T-helper 1 cell (primary cell): ENCODE measurements around the gene IRX6.

ENCODE experiments used
- DNase-seq, 5 donors: peaks; one replicate each; pipeline ENCODE4 v3.0.0-alpha.2; 2012 to 2020

Gene IRX6

GRCh38 chr16:55324285-55325079 lies 479 bp downstream of the IRX6 start:
- DNase-seq, result no peak

GRCh38 chr16:55325080-55325447 lies 1.1 kb downstream of the IRX6 start:
- no peak for DNase-seq

DNA sequence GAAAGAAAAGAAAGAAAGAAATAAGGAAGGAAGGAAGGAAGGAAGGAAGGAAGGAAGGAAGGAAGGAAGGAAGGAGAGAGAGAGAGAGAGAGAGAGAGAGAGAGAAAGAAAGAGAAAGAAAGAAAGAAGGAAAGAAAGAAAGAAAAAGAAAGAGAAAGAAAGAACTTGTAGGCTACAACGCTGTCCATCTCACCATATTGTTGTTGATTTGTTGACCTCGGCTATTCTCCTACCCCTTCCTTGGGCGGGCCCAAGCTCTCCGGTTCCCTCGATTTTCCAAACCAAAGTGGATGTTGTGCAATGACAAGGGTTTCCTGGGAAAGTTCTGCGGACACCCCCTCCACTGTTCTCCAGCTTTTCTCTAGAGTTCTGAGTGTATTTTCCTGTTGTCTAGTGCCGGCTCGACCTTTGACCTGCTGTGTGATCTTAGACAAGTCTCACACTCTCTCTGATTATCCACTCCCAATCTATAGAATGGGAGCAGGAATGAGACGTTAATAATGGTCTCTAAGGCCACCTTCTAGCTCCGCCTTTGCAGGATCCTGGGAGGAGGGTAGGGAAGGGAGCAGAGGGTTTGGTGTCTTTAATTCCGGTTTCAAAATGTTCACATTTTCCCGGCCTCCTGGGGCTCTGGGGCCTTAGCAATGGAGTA lies 1.6 kb downstream of the IRX6 start:
- no peak for DNase-seq

DNA sequence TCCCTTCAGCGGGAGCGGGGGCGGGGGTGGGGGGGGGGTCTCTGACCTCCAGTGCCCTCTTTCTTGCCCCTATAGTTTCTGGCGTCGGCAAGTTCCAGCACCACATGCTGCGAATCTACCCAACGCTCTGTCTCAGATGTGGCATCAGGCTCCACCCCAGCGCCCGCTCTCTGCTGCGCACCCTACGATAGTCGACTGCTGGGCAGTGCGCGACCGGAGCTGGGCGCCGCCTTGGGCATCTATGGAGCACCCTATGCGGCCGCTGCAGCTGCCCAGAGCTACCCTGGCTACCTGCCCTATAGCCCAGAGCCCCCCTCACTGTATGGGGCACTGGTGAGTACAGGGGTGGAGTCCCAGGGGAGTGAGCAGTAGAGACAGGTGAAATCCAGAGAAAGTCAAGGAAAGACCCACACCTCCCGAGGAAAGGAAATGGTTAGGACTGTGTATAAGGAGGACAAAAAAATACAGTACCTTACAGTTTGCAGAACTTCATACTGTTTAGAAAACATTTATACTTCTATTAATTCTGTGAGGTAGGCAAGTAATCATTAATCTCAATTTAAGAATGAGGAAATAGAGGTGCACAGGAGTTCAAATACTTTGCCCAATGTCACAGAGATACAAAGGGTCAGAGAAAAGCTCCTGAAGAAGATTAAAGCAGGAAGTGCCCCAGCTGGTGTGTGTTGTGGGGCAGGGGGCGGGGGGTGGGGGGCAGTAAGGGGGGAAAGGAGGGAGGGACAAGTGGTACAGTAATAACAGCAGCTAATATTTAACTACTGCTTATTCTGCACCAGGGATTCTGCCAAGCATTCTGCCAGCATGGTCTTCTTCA lies 2.5 kb downstream of the IRX6 start:
- no peak for DNase-seq

- no peak for DNase-seq
These were observed 4.9 kb downstream of the IRX6 start for GRCh38 chr16:55328611-55329569.

GRCh38 chr16:55329791-55330428 lies 5.9 kb downstream of the IRX6 start:
- DNase-seq, result no peak

- DNase-seq, result no peak
These were observed 7.0 kb downstream of the IRX6 start for GRCh38 chr16:55330781-55331647.

- DNase-seq, result no peak
These were observed 7.7 kb downstream of the IRX6 start for GRCh38 chr16:55331648-55332185.

- DNase-seq, result no peak
These were observed 9.7 kb downstream of the IRX6 start for GRCh38 chr16:55333684-55334083.

DNA sequence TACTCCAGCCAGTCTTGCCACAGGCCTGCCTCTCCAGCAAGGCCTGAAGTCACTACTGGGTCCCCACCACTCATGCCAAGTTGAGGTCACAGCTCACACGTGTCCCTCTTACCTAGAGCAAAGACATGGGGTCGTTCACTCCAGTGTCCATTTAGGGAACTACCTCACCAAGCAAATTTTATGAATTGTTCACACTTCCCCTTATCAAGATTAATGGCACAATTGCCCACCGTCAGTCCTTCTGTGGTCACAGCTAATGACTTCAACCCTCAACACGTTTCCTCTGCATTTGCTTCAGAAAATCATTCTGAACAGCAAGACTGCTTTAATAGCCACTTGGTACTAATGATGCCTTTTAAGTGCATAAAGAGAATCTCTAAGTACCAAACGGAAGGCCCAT lies 14.6 kb downstream of the IRX6 start:
- DNase-seq, result no peak

GRCh38 chr16:55340445-55340844 lies 16.4 kb downstream of the IRX6 start:
- DNase-seq, result no peak

DNA sequence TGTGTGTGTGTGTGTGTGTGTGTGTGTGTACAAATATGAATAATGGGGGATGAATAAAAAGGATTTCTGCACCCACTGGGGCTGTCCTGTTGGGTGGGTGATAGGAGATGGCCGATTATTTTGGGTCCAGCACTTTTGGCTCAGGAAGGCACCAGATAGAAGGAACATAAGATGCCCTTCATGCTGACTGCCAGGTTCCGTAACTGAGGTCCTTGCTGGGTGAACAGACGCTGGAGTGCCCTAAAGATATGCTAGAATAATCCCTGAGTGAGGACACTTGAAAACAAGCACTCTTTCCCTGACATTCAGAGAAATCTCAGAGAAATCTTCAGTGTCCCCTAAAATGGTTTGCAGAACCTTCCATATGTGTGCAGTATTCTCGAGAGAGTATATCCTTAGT lies 17.7 kb downstream of the IRX6 start:
- no peak for DNase-seq

DNA sequence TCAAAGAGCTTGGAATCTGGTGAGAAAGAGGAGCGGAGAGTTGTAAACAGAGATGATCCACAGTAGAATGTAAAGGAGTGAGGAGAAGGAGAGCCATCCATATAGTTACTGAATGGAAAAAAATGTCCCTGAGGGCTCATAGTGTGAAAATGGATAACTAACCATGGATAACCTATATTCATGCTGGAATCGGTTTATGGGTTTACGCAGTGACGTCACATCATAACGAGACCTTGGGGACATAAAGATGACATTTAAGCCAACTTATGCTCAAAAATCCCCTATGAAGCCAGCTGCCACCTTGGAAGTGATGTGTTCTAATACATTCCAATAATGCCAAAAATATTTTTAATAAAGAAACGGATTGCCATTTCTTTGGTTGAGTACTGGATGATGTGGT lies 22.5 kb downstream of the IRX6 start:
- no peak for DNase-seq

GRCh38 chr16:55349867-55350266 lies 25.9 kb downstream of the IRX6 start:
- DNase-seq, result no peak

- no peak for DNase-seq
These were observed 27.0 kb downstream of the IRX6 start for GRCh38 chr16:55350984-55351383.

DNA sequence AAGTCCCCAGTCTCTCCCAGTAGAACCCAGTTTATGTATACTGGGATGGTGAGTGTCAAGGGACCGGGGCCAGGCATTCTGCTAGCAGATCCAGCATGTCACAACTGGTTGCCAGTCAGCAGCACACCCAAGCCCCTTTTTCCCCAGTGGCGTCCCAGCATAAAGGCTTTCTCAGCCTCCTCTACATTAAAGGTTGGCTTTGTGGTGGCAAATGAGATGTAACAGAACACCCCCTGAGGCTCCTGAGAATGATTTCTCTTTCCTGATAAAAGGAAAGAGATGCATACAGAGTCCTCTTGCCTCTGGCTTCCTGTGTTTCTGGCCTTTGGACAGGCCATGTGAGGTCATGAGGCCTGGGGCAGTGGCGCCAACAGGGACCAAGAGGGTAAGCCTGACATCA lies 27.9 kb downstream of the IRX6 start:
- no peak for DNase-seq

GRCh38 chr16:55357241-55357640 lies 33.2 kb downstream of the IRX6 start:
- DNase-seq, result no peak

GRCh38 chr16:55359946-55360345 lies 35.9 kb downstream of the IRX6 start:
- DNase-seq, result no peak

DNA sequence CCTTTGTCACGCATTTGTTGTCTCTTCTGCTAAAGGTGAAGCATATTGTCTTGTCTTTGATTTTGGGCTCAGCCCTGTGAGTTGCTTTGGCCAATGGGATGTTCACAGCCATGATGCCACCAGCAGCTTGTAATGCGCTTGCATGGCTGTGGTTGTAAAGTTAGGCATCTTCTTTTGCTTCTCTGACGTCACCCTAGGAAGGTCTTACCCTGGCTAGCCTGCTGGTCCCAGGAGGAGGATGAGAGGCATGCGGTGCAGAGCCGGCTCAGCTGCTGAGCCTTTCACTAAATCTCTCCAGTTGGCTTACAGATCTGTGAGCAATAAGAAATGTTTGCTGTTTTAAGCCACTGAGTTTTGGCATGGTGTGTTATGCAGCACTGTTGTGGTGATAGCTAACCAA lies 40.8 kb downstream of the IRX6 start:
- no peak for DNase-seq

DNA sequence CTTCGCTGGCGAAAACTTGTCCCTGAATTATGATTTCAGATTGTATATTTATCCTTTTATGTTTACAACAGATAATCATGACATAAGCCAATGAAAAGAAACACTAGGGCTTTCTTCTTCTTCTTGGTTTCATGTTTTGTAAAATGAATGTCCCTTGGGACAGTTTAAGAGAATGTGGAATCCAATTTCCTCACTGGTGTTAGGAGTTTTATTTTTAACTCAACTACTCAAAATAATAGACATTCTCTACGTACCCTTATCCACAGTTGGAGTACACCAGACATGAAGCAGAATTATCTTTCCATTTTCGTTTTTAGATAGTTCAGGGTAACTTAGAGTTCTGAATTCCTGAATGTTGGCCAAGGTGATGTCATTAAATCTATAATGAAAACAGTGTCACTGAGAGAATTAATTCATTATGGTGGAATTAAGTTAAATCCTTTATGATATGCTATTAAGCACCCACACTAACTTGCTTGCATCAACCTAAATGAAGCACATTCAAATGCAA lies 43.4 kb downstream of the IRX6 start:
- DNase-seq, result no peak
